NCI-H460 (cell line): Measurements from ENCODE around the gene TTLL7. TPM values are rescaled to one million over a fixed set of nuclear protein-coding genes. Genes with fewer than 3 reads are reported as not detected.
A peak's percentile ranks its signal among the peaks of the same experiment; 100 is the strongest.

ENCODE experiments used
- DNase-seq: peaks from one replicate; pipeline ENCODE4 v3.0.0-alpha.2; 2016; ENCODE audit warnings: low read depth; ENCODE audit errors: extremely low read depth
- polyA plus RNA-seq: library from polyadenylated mRNA; depleted of rRNA; stranded (reverse); fragments of >200 nt; gene quantifications from 2 replicates; pipeline ENCODE4 v1.2.3, GENCODE V29; 2014; cell fraction: nucleus; rRNA removed
- total RNA-seq: library from RNA; depleted of rRNA; stranded (reverse); fragments of >200 nt; shearing (Covaris generic); gene quantifications from 2 replicates; pipeline ENCODE4 v1.2.3, GENCODE V29; 2014; rRNA removed

TTLL7 gene, protein sequence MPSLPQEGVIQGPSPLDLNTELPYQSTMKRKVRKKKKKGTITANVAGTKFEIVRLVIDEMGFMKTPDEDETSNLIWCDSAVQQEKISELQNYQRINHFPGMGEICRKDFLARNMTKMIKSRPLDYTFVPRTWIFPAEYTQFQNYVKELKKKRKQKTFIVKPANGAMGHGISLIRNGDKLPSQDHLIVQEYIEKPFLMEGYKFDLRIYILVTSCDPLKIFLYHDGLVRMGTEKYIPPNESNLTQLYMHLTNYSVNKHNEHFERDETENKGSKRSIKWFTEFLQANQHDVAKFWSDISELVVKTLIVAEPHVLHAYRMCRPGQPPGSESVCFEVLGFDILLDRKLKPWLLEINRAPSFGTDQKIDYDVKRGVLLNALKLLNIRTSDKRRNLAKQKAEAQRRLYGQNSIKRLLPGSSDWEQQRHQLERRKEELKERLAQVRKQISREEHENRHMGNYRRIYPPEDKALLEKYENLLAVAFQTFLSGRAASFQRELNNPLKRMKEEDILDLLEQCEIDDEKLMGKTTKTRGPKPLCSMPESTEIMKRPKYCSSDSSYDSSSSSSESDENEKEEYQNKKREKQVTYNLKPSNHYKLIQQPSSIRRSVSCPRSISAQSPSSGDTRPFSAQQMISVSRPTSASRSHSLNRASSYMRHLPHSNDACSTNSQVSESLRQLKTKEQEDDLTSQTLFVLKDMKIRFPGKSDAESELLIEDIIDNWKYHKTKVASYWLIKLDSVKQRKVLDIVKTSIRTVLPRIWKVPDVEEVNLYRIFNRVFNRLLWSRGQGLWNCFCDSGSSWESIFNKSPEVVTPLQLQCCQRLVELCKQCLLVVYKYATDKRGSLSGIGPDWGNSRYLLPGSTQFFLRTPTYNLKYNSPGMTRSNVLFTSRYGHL
- 4.4 and 4.8 TPM in 2 replicates for total RNA-seq
- polyA plus RNA-seq, result 2.7 and 5.1 TPM in 2 replicates

DNA sequence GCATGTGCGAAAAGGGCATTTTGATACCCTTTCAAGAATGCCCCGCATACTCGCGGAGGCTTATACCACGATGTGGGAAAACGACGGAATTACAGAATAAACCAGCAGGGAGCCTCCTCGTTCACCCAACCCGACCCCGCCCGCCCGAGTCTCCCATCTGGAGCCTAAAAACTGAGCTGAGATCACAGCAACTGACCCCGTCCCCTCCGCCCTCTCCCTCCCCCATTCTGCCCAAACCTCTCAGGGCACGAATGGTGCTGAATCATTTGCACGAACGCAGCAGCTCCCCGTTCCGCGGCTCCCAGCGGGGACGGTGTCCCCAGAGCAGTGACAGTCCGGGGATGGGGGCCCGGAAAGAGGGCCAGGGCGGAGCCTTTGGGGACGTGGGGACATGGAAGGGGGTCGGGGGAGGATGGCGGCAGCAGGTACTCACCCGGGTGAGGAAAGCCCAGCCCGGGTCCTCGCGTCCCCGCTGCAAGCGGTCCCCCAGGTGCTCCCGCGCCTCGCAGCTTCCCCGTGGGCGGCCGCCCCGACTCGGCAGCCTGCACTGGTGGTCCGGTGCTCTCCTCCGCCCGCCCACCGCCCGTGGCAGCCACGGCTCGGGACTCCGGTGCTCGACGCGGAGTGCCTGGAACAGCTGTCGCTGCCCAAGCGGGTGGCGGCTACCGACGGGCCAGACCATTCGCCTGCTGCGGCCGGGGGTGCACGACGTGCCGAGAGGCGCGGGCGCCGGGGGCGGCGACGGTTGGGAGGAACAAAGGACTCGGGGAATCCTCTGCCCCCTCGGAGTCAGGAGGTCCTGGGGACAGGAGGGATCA, at the start of gene TTLL7:
Gene TTLL7 (minus strand): TSS at position 635 of the 818 bp plus-strand sequence. CDS start 46,921 bp downstream, outside the sequence.
- peak; percentile 42 for DNase-seq

DNA sequence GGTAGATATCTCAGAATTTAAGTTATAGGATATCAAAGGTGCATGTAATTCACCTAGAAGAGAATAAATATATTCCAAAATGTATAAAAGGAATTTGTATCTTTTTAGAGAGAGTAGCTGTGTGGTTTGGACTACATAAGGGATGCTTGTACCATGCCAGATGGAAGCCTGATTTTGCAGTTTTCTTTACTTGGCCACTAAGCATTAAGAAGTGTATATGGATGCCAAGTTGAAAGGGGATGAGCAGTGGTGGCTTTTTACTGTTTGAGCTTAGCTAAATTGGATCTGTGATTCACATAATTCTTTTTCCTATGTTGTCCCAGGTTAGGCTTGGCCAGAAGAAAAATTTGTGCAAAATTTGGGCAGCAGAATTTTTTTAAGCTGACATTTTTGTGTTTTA, 43.5 kb upstream of the TTLL7 start:
- DNase-seq, result no peak

DNA sequence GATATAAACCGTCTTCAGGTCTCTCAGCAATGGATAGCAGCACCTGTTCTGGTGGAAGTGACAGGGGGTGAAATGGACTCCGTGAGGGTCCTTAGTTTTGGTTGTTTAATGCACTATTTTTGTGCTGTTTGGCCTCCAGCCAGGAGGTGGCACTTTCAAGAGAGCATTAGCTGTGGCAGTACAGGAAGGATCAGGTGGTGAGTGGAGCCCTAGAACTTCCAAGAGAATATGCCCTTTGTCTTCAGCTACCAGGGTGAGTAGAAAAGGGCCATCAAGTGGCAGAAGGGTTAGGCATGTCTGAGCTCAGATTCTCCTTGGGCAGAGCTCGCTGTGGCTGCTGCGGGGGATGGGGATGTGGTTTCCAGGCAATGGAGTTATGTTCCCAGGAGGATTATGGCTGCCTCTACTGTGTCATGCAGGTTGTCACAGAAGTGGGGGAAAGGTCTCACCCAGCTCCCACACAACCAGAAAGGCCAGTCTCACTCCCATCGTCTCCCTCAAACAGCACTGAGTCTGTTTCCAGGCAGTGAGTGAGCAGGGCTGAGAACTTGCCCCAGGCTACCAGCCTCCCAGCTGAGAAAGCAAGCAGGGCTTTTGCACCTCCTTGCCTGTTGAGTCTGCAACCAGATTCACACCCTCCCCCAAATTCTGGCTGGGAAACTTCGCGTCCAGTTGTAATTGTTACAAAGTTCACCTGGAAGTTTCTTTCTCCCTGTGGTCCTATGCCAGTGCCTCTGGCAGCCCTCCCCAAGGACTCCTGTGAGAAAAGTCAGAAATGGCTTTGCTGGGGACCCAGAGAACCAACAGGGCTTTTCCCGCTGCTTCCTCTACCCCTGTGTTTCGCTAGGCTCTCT, 39.1 kb upstream of the TTLL7 start:
- DNase-seq, result no peak

DNA sequence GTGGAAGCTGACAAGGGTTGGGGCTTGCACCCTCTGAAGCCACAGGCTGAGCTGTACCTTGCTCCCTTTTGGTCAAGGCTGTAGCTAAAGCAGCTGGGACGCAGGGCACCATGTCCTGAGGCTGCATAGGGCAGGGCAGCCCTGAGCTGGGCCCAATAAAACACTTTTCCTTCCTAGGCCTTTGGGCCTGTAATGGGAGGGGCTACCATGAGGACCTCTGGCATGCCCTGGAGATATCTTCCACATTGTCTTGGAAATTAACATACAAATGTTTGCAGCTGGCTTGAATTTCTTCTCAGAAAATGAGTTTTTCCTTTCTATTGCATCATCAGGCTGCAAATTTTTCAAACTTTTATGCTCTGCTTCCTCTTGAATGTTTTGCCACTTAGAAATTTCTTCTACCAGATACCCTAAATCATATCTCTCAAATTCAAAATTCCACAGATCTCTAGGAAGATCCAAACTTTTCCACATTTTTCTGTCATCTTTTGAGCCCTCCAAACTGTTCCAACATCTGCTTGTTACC, 32.9 kb upstream of the TTLL7 start:
- DNase-seq, result no peak

DNA sequence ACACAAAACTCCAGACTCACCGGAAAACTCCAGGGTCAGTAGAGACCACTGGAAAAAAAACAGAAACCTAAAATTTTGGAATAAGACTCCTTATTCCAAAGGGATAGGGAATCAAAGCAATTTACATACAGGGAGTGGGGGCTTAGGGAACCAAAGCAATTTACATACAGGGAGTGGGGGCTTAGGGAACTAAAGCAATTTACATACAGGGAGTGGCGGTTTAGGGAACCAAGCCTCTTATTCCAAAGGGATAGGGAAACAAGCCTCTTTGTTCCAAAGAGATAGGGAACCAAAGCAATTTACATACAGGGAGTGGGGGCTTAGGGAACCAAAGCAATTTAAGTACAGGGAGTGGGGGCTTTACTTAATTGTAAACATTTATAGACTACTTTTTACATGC, 28.4 kb upstream of the TTLL7 start:
- no peak for DNase-seq

DNA sequence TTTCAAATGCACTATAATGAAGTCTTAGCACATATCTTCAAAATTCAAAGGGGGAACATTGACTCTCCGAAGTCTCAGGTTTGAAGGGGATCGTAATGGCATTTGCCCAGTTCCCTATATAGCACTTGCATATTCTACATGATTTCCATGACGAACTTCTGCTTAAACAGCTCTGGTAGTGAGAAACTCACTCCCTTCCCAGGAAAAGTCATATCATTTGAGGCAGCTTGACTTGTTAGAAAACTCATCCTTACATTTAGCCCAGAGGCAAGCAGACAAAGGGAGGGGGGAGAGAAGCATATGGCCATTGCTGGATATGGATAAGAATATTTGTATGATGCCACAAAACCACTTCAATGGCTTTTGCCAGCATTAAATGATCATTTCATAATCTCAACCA, 27.0 kb upstream of the TTLL7 start:
- DNase-seq, result no peak

DNA sequence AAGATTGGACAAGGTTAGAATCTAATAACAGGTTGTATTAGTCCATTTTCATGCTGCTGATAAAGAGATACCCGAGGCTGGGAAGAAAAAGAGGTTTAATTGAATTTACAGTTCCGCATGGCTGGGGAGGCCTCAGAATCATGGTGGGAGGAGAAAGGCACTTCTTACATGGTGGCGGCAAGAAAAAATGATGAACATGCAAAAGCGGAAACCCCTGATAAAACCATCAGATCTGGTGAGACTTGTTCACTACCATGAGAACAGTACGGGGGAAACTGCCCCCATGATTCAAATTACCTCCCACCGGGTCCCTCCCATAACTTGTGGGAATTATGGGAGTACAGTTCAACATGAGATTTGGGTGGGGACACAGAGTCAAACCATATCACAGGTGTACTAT, 22.9 kb upstream of the TTLL7 start:
- DNase-seq, result no peak

DNA sequence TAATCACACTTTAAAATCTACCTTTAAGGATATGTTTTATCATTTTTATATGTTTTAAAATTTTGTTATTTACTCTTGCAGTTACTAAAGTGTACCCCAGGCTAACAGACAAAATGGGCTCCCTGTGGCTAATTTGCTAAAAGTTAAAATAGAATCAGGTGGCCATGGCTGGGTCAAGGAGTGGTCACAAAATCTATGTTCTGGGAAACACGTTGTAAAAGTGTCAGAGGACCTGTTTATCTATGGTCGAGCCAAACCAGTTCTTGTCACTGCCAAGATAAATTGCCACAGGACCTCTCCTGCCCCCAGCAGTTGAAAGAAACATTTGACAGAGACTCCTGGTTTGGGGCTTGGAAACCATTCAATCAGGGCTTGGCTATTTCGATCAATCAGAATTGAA, 21.2 kb upstream of the TTLL7 start:
- no peak for DNase-seq

DNA sequence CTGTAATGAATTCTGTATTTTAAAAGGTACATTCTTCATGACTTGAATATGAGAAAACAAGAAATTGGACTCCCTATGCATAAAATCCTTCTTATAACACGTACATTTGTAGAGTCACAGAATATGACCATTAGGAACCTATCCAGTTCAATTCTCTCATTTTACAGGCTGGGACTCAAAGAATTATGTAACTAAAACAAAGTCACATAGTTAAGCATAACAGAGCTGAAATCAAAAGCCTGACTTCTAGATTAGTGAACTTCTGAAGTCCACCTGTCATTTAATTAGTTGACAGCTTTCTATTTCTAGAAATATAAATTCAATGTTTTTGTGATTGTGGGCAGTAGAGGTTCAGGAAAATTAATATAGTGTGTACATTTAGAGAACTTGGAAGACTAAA, 20.3 kb upstream of the TTLL7 start:
- DNase-seq, result no peak

DNA sequence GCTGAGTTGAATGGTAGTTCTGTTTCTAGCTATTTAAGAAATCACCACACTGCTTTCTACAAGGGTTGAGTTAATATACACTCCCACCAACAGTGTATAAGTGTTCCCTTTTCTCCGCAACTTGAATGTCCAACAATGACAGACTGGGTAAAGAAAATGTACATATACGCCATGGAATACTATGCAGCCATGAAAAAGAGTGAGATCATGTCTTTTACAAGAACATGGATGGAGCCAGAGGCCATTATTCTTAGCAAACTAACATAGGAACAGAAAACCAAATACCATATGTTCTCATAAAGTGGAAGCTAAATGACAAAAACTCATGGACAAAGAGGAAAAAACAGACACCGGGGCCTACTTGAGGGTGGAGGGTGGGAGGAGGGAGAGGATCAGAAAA, 14.8 kb upstream of the TTLL7 start:
- no peak for DNase-seq

DNA sequence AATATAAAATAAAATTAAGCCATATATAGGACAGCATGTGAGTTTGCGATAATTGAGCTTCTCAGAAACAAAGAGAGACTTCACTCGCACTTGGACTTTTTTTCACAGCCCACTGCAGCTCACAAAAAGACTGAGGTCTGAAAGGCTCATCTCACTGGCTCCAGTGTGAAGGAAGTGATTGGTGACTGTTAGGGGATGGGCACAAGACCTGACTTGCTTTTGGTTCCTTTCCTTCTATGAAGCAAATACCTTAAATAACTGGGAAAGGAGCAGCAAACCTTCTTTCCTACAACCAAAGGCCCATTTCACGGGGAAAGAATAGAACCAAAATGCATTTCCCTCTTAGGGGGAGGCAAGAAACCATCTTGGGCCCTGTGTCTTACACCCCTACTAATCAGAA, 13.1 kb upstream of the TTLL7 start:
- no peak for DNase-seq

DNA sequence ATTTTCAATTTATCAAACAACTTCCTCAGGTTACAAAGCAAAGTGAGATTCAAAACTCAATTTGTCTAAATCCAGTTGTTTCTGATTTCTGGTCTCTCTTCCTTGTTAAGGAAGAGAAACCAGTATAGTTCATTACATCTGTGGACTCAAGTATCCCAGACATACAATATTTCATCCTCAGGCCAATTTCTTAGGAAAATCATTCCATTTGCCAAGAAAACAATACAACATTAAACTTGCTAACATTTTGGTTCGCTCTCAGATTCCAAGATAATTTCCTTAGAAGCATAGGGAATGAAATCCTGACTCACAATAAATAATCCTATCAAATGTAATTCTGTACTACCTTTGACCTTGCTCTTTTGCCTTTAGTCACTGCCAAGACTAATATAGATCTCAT, 11.2 kb upstream of the TTLL7 start:
- no peak for DNase-seq

DNA sequence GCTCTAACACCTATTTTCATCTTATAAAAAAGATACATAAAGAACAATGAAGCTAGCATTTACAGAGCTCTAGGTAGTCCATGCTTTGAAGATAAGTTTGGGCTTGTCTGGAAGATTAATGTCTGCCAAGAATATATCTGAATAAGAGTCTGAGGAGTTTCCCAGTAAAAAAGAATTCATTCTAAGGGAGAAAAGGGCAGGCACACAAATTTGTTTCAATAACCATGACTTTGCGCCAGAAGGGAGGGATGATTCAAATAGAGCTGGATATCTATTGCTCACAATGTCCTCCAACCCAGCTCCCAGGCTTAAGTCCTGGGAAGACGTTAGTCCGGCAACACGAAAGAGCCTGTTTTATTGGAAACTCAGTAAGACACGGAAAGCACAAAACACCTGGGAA, 9.7 kb upstream of the TTLL7 start:
- DNase-seq, result no peak

DNA sequence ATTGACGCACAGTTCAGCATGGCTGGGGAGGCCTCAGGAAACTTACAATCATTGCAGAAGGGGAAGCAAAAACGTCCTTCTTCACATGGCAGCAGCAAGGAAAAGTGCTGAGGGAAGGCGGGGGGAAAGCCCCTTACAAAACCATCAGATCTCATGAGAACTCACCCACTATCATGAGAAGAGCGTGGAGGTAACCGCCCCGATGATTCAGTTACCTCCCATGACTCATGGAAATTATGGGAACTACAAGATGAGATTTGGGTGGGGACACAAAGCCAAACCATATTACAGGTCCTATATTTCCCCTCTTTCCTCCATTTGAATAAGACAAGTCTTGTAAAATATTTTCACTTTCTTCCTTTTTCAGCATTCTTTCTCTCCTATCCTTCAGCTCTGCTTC, 7.7 kb upstream of the TTLL7 start:
- no peak for DNase-seq

DNA sequence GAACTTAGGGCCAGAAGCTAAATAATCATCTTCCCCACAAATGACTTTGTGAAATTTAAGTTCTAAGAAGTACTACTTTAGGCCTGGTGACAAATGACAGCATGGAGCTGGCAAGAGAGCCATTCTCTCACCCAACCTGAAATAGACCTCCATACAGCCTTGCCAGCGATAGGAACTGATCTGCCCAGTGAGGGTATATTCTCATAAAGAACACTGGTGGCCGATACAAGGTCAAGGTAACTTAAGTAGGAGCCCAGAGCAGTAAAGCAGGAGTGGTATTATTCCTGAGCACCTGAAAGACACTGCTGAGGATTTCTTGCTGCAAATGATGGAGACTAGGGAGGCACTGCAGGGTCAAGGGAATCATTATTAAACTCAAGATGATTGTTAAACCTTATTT, 2.6 kb upstream of the TTLL7 start:
- no peak for DNase-seq

DNA sequence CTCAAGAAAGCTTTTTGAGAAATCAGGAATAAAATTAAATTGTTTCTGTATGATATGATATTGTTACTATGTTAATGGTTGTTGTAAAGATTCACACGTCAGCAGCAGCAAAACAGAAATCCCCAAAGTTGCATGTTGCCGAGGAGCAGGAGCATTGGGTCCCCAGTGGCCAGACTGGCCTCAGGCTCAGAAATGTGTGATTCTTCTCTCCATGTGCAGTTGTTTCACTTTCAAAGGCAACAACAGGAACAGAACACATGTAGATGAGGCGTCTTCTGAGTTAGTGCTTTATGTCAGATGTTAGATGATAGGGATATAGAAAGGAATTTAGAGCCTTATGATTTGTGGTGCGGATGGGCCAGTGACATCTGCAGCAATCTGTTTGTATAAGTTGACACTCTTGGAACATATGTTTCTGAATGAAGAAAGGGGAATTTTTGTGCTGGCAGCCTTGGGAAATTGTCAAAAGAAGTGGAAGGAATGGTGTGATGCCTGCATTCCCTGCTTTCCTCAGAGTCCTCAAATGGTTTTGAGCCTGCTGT, 2.1 kb upstream of the TTLL7 start:
- no peak for DNase-seq

DNA sequence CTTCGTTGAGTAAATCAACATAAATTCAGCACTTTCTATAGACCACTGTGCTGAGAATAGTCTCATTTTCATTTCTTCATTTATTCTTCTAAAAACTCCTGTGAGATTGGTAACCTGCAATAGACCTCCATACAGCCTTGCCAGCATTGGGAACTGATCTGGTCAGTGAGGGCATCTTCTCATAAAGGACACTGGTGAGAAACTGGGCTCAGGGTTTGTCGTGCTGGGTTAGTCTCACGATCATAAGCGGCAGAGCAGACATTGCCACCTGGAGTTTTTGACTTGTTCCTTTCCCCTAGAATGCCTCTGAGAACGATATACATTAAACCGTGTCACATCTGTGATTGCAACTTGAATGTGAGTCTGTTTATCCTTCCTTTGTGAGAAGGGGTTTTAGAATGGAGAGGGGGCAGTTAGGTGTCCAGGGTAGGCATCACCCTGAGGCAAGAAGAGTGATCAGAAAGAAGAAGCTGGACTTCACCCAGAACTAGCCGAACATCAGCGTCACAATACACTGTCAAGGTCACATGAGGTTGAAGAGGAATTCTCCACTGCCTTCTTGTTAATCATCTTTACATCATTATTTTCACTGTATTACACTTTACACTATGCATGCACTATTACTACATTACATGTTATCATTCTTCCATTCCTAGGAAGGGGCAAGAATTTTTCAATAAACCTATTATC, 1.4 kb upstream of the TTLL7 start:
- no peak for DNase-seq

DNA sequence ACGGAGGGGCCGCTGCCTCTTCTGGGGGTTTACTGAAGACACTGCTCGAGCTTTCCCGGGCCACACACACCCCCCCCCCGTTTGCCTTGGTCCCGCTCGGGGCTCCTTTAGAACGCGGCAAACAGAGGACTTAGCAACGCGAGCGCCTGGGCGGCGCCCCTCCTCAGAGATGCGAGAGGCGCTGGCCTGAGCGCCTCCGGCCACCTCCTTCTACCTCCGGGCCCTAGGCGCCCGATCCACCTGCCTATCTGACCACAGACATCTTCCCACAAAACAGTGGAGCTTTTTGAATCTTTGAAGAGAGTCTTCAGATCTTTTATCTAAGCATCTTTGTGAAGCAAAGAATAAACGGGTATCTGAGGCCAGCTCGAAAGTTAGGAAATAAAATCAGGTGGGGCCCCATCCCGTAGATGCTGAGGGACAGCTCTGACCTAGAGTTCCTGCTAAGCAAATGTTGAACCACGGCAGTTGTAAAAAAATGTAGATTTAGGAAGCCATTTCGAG, 436 bp upstream of the TTLL7 start:
- peak; percentile 70 for DNase-seq

DNA sequence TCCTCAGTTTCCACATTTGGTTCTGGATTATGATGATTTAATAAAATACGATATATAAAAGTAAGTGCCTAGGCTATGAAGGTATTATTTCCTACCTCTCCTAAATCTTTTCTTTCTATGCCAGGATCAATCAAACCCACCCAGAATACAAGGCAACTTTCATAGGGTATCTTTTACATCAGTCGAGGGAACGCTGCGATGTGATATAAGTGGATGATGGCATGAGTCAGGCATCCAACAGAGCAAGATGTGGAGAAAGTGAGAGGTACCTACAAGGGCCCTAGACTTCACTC, 781 bp downstream of the TTLL7 start:
- no peak for DNase-seq
